Endothelial cell of umbilical vein (primary cell): ENCODE results near the gene BUD13.

ENCODE experiments used
- CTCF ChIP-seq, 2 donors: IDR thresholded peaks; 1 replicate in 1 of 2; 2 replicates in 1 of 2; pipeline ENCODE4 v1.5.1; 2011; ENCODE audit warnings: low read length in 2 of 2, mild to moderate bottlenecking in 2 of 2, moderate library complexity in 2 of 2, control low read depth in 1 of 2, inconsistent platforms in 1 of 2, low read depth in 1 of 2; ENCODE audit not compliant: insufficient read depth in 1 of 2; ENCODE audit errors: extremely low read depth in 1 of 2
- EZH2 ChIP-seq: IDR thresholded peaks from 2 replicates; pipeline ENCODE4 v1.6.1; 2012; ENCODE audit warnings: borderline replicate concordance, low read depth, mild to moderate bottlenecking, moderate library complexity, low read length, inconsistent platforms; ENCODE audit not compliant: severe bottlenecking
- FOS ChIP-seq: IDR thresholded peaks from 2 replicates; pipeline ENCODE4 v1.6.1; 2011; ENCODE audit warnings: mild to moderate bottlenecking, low read length, moderate library complexity, borderline replicate concordance; ENCODE audit not compliant: insufficient read depth
- POLR2A ChIP-seq: IDR thresholded peaks from 2 replicates; pipeline ENCODE4 v1.6.1; 2012; ENCODE audit warnings: low read depth, mild to moderate bottlenecking, control low read depth, low read length

- TF ChIP-seq POLR2A (no peak), FOS (no peak), EZH2 (no peak), CTCF (IDR thresholded peaks at IDR 0.05; ENCODE audit: extremely low read depth in 1 of 2, insufficient read depth in 1 of 2, low read depth in 1 of 2, low read length in 2 of 2) (no peak)
These were observed 22.6 kb downstream of the BUD13 start for GRCh38 chr11:116750070-116750718.
